Hematopoietic multipotent progenitor cell treated with erythropoietin and hydrocortisone succinate and interleukin-3 and kit ligand, for 17 days (in vitro differentiated cells): ENCODE data around the gene KIF5C.

ENCODE experiments used
- DNase-seq: peaks from one replicate; pipeline ENCODE4 v3.0.0-alpha.2; 2015; ENCODE audit warnings: low spot score

The KIF5C gene

GRCh38 chr2:148990968-148991367, 115.9 kb downstream of the KIF5C start:
- DNase-seq, result no peak

DNA sequence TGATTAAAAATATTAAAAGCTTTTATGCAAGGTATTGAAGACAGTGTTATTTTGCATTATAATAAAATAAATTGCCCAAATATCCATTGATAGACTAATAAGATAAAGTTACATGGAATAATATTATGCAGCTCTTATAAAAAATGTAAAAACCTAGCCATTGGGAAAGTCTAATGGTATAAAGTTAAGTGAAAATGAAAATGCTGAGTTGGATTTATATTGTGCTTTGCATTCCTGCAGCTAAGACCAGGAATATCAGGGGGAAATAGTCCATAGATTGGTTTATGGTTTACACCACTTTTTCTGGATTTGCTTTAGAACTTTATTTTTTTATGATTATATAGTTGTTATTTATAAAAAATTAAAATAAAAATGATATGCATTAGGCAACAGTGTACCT, 117.4 kb downstream of the KIF5C start:
- no peak for DNase-seq

DNA sequence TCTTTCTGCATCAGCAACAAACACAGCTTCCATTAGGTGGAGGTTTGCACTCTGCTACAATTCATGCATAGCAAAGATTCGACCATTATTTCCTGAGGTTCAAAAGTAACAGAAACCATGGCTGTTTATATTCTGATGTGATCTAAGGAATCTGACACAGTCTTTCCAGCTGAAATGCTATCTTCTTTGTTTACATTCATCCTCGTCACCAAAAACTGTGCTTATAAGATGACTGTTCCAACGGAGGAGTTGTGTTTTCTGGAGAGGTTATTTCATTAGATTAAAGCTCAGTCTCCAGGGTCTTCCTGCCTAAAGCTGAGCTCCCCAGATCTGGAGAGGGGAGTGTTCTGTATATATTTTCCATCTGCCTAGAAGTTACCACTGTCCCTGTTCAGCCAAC, 118.3 kb downstream of the KIF5C start:
- DNase-seq, result no peak

GRCh38 chr2:148994341-148994740, 119.3 kb downstream of the KIF5C start:
- DNase-seq, result no peak

DNA sequence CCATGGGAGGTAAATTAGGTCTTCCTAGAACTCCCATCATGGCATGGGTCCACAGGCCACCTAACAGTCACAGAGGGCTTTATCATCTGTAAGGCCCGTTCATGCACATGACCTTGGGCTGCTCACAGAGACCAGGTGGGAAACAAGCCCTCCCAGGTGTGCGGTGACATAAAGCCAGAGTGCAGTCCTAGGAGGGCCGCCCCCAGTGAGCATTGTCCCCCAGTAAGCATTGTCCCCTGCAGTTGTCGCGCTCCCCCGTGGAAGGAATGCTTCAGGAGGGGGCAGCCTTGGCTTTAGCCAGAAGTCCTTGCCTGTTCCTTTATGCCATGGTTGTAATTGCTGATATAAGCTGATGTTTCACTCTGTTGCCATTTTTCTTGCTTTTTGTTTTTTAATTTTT, 121.8 kb downstream of the KIF5C start:
- no peak for DNase-seq

DNA sequence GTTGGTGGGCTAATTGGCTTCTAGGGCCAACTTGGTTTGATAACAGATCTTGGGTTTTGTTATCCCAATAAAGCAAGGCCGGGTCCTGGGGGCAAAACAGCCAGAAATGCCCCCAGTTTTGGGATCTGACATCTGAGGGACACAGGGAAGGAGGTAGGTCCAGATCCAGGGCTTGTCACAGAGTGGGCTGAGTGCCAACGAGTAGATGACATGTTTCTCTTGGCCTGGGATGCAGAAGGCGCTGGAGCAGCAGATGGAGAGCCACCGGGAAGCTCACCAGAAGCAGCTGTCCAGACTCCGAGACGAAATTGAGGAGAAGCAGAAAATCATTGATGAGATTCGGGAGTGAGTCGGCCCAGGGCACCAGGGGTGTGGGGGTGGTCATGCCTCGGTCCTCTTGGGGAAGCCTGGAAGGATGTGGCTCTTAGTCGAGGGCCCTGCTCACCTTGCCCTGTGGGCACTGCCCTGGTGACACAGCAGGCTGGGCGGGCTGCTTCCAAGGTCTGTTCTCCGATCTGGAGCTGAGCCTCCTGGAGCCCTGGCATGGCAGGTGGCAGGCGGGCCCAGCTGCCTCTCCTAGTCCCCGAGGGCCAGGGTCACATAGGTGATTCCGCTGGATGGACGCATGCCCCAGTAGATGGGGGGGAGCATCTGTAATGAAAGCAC, 123.3 kb downstream of the KIF5C start:
- DNase-seq, result no peak

DNA sequence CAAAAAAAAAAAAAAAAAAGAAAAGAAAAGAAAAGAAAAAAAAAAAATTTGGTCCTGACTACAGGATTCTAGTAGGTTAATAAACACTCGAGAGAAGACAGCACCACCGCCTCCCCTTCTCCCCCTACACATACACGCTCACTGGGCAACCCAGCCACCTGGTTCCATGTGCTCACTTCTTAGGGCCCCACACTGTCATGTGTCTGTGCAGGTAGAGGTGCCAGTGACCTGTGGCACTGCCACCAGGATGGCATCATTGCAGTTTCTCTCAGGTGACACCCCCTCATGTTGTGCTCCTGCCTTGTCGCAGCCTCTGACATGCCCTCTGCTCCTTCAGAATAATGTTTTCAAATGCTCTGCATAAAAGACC, 123.8 kb downstream of the KIF5C start:
- DNase-seq, result no peak

GRCh38 chr2:148999451-148999921, 124.5 kb downstream of the KIF5C start:
- no peak for DNase-seq

GRCh38 chr2:149000158-149000938, 125.3 kb downstream of the KIF5C start:
- DNase-seq, result no peak

GRCh38 chr2:149001496-149001895, 126.5 kb downstream of the KIF5C start:
- no peak for DNase-seq

DNA sequence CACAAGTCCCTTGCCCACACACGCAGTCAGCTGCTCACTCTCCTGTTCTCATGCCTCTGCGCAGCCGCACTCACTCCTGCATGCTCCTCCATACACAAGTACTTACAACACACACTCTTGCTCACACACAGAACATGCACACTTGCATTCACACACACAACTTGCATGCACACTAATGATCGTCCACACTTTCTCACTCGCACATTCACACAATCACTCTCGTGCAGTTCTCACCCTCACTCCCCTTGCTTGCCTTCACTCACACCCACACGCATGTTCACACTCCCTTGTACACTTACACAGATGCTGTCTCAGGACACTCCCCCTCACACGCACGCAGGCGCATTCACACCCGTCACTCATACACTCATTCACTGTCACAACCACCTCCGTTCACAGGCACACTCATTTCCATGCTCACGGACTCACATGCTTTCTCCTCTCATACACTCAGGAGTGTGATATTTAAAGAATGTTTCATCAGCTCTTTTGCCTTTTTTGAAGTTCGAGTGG, 127.4 kb downstream of the KIF5C start:
- no peak for DNase-seq

DNA sequence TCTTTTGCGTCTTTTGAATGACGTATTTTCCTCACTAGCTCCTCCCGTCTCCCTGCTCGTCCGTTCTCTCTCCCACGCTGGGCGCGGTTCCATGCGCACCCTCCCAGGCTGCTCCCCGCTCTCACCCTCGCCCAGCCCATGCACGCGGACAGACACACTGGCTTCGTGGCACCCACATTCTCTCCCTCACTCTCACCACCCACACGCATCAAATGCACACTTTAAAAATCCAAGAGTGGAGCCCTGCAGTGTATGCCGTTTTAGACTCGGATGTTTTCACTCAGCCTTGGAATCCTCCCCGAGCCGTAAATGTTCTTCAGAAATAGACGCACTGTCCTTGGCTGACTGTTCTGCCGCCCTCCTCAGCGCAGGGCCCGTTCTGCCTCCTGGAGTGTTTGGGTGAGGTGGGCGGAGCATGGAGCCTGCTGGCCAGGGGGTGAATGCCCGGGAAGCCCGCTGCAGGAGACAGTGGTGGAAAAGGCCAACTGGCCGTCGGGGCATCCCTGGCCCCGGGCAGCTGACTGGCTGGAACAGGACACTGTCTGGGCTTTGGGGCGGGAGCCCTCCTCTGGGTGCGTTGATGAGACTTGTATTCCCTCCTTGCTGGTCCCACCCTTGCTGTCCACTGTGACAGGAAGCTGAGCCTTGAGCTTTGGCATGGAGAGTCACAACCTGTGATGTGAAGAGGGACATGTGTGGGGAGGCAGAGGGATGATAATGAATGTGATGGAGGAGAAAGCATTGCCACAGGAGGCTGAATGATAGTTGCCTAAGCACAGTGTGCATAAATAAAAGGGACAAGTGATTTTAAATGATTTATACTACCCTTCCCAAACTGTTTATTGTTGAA, 128.1 kb downstream of the KIF5C start:
- DNase-seq, result no peak

GRCh38 chr2:149004836-149005235, 129.8 kb downstream of the KIF5C start:
- DNase-seq, result no peak

- no peak for DNase-seq
Measured at GRCh38 chr2:149005471-149006077, 130.5 kb downstream of the KIF5C start.

- no peak for DNase-seq
Measured at GRCh38 chr2:149006883-149007543, 132.0 kb downstream of the KIF5C start.

DNA sequence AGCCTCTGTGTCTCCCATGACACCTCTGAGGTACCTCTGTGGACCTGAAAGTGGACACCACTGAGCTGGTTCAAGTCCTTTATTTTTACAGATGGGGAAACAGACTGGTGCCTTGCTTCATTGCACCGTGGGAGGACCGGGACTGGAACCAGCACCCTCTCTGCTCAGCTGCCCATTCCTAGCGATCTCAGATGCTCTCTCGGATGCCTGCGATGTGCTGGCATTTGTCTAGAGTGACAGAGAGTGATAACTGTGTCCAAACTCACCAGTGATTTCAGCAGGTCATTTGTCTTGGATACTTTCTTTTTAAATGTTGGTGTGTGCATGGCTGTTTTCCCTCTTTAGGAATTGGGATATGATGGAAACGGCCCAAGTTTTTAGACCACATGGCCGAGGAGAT, 133.4 kb downstream of the KIF5C start:
- no peak for DNase-seq

- DNase-seq, result no peak
Measured at GRCh38 chr2:149009576-149010461, 134.8 kb downstream of the KIF5C start.

DNA sequence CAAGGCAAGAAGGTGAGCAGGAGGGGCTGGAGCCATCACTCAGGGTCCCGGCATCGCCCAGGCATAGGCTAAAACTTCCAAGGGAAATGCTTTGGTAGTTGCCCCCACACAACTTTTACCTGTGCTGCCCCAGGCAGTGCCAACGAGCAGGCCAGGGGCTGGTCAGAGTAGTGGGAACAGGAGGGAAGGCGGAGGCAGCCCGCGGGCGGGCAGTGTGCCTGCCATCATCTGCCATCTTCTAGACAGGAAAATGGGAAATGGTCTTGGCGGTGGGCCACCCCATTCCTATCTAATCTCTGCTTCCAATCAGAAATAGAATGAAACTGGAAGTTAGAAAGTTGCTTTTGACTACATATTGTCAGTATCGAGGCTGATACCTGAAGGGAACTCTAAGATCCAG, 137.5 kb downstream of the KIF5C start:
- no peak for DNase-seq

DNA sequence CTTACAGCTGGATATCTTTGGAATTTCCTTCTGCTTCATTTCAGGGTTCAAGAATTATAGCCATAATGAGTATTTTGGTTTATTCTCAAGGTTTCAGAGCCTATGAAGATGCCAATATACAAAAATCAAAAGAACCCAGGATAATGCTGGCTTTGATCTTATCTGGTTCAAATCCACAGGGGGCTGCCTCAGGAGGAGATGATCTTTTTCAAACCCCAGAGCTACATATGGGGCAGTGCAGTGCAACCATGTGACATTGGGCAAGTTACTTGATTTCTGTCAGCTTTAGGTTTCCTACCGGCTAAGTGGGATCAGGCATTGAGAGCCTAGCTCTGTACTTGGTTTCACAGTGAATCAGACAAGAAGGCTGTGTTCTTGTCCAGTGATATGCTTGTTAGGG, 140.5 kb downstream of the KIF5C start:
- DNase-seq, result no peak

GRCh38 chr2:149015926-149016563, 141.0 kb downstream of the KIF5C start:
- no peak for DNase-seq
